GM18507 (cell line): Measurements from ENCODE around the gene TPCN2.
"Not testable (repeated sequence)": the region's sequence is repeated elsewhere in the genome, so short reads cannot be mapped to it uniquely, and the experiment has no call there.

ENCODE experiments used
- DNase-seq: peaks from one replicate; pipeline ENCODE4 v3.0.0; 2011; ENCODE audit warnings: low read depth; ENCODE audit not compliant: insufficient read length; ENCODE audit errors: extremely low spot score
- FAIRE-seq: peaks from 2 replicates; lab custom pipeline; 2011; peaks lifted over from hg19 to GRCh38; lab: Jason Lieb, UNC

Gene TPCN2

GRCh38 chr11:69133251-69133650 is 84.5 kb downstream of the TPCN2 start:
- FAIRE-seq (no peak), DNase-seq (no peak)

GRCh38 chr11:69134182-69134581 is 85.5 kb downstream of the TPCN2 start:
- not testable (repeated sequence) for DNase-seq, FAIRE-seq

- no peak for FAIRE-seq
Observed at GRCh38 chr11:69134957-69135356, 86.2 kb downstream of the TPCN2 start.

GRCh38 chr11:69135420-69136363 is 87.0 kb downstream of the TPCN2 start:
- FAIRE-seq (no peak), DNase-seq (no peak)

More at GRCh38 chr11:69134957-69135356, 86.2 kb downstream of the TPCN2 start:
- DNase-seq: no peak

- FAIRE-seq: no peak
Observed at GRCh38 chr11:69136471-69136870, 87.7 kb downstream of the TPCN2 start.

GRCh38 chr11:69137151-69137844 is 88.6 kb downstream of the TPCN2 start:
- DNase-seq (no peak), FAIRE-seq (no peak)

More at GRCh38 chr11:69136471-69136870, 87.7 kb downstream of the TPCN2 start:
- no peak for DNase-seq

GRCh38 chr11:69138265-69138664 is 89.5 kb downstream of the TPCN2 start:
- FAIRE-seq: no peak
- DNase-seq: no peak

- FAIRE-seq, DNase-seq: not testable (repeated sequence)
Observed at GRCh38 chr11:69140161-69140560, 91.4 kb downstream of the TPCN2 start.

- DNase-seq: no peak
- no peak for FAIRE-seq
Observed at GRCh38 chr11:69140635-69141034, 91.9 kb downstream of the TPCN2 start.

- no peak for DNase-seq
- no peak for FAIRE-seq
Observed at GRCh38 chr11:69141742-69142141, 93.0 kb downstream of the TPCN2 start.

- DNase-seq (no peak), FAIRE-seq (no peak)
Observed at GRCh38 chr11:69142895-69143294, 94.2 kb downstream of the TPCN2 start.

- FAIRE-seq (no peak), DNase-seq (no peak)
Observed at GRCh38 chr11:69144316-69145049, 95.8 kb downstream of the TPCN2 start.

GRCh38 chr11:69145050-69145380 is 96.3 kb downstream of the TPCN2 start:
- DNase-seq: no peak
- no peak for FAIRE-seq

- FAIRE-seq: no peak
- no peak for DNase-seq
Observed at GRCh38 chr11:69148377-69148762, 99.6 kb downstream of the TPCN2 start.

- FAIRE-seq: no peak
- DNase-seq: no peak
Observed at GRCh38 chr11:69148806-69149205, 100.1 kb downstream of the TPCN2 start.

GRCh38 chr11:69149338-69150045 is 100.8 kb downstream of the TPCN2 start:
- not testable (repeated sequence) for FAIRE-seq, DNase-seq

GRCh38 chr11:69150175-69150574 is 101.4 kb downstream of the TPCN2 start:
- DNase-seq (no peak), FAIRE-seq (no peak)

- no peak for DNase-seq
- FAIRE-seq: no peak
Observed at GRCh38 chr11:69151836-69152235, 103.1 kb downstream of the TPCN2 start.

GRCh38 chr11:69152733-69153421 is 104.1 kb downstream of the TPCN2 start:
- FAIRE-seq: no peak
- no peak for DNase-seq
